Neural progenitor cell (in vitro differentiated cells): ENCODE measurements around the gene DYNC1I2. TPM values are rescaled to one million over a fixed set of nuclear protein-coding genes. Genes with fewer than 3 reads are reported as not detected.

Experiments
- DNase-seq: peaks from one replicate; pipeline ENCODE4 v3.0.0-alpha.2; 2016; ENCODE audit warnings: low spot score
- H2AFZ ChIP-seq: fragments of 200-600 bp; sonication (generic); replicated peaks from 2 replicates; pipeline ENCODE4 v1.6.1; 2016; ENCODE audit warnings: antibody characterized with exemption
- H3F3A ChIP-seq: fragments of 200-600 bp; sonication (generic); 2 replicates; pipeline ENCODE4 v1.6.1; 2016; ENCODE audit warnings: antibody characterized with exemption, low read depth
- H3K27ac ChIP-seq: fragments of 200-600 bp; sonication (generic); 2 replicates; pipeline ENCODE4 v1.5.1; 2016; ENCODE audit warnings: mild to moderate bottlenecking
- H3K27me3 ChIP-seq: fragments of 200-600 bp; sonication (generic); 2 replicates; pipeline ENCODE4 v1.6.1; 2016; ENCODE audit warnings: mild to moderate bottlenecking, moderate library complexity
- H3K36me3 ChIP-seq: fragments of 200-600 bp; sonication (generic); 2 replicates; pipeline ENCODE4 v1.5.1; 2016
- H3K4me1 ChIP-seq: fragments of 200-600 bp; sonication (generic); 2 replicates; pipeline ENCODE4 v1.6.1; 2016; ENCODE audit warnings: mixed run types
- H3K4me2 ChIP-seq: fragments of 200-600 bp; sonication (generic); 2 replicates; pipeline ENCODE4 v1.6.1; 2016
- H3K4me3 ChIP-seq: fragments of 200-600 bp; sonication (generic); 2 replicates; pipeline ENCODE4 v1.5.1; 2016
- H3K79me2 ChIP-seq: fragments of 200-600 bp; sonication (generic); 2 replicates; pipeline ENCODE4 v1.6.1; 2016; ENCODE audit warnings: low read depth
- H3K9ac ChIP-seq: fragments of 200-600 bp; sonication (generic); 2 replicates; pipeline ENCODE4 v1.6.1; 2016
- H3K9me3 ChIP-seq: fragments of 200-600 bp; sonication (generic); 2 replicates; pipeline ENCODE4 v1.5.1; 2016; ENCODE audit warnings: low read depth
- H4K20me1 ChIP-seq: fragments of 200-600 bp; sonication (generic); 2 replicates; pipeline ENCODE4 v1.6.1; 2016; ENCODE audit warnings: low read depth
- H3K27ac Mint-ChIP-seq: 3 replicates; pipeline ENCODE4 v1.8.0; 2021; ENCODE audit warnings: mixed read lengths
- H3K27me3 Mint-ChIP-seq: 2 replicates; pipeline ENCODE4 v1.8.0; 2022; ENCODE audit warnings: low read depth, mild to moderate bottlenecking, inconsistent platforms, moderate library complexity, mixed read lengths; ENCODE audit not compliant: insufficient read depth
- H3K36me3 Mint-ChIP-seq: 3 replicates; pipeline ENCODE4 v1.8.0; 2021; ENCODE audit warnings: mixed read lengths
- H3K4me1 Mint-ChIP-seq: 3 replicates; pipeline ENCODE4 v1.8.0; 2021; ENCODE audit warnings: mixed read lengths
- H3K4me3 Mint-ChIP-seq: 3 replicates; pipeline ENCODE4 v1.8.0; 2021; ENCODE audit warnings: mild to moderate bottlenecking, moderate library complexity, mixed read lengths
- H3K9me3 Mint-ChIP-seq: 3 replicates; pipeline ENCODE4 v1.8.0; 2020; ENCODE audit warnings: mixed read lengths
- EZH2 ChIP-seq: fragments of 200-600 bp; sonication (generic); IDR thresholded peaks from 2 replicates; pipeline ENCODE4 v1.6.1; 2017; ENCODE audit warnings: antibody characterized with exemption, mild to moderate bottlenecking, moderate library complexity
- EZH2phosphoT487 ChIP-seq: fragments of 200-600 bp; sonication (generic); IDR thresholded peaks from 2 replicates; pipeline ENCODE4 v1.6.1; 2017; ENCODE audit warnings: antibody characterized with exemption
- total RNA-seq: library from RNA; depleted of rRNA; stranded (reverse); fragments of >200 nt; gene quantifications from 2 replicates; pipeline ENCODE4 v1.2.3, GENCODE V29; 2015; ENCODE audit warnings: low replicate concordance
- TF ChIP-seq, protein P1 (sequence below): fragments of 200-600 bp; sonication (generic); IDR thresholded peaks from 2 replicates; pipeline ENCODE4 v1.5.1; 2017; ENCODE audit warnings: antibody characterized with exemption, mild to moderate bottlenecking

The DYNC1I2 gene
- total RNA-seq, 1 donor from 2014 or later: 174 TPM

DNA sequence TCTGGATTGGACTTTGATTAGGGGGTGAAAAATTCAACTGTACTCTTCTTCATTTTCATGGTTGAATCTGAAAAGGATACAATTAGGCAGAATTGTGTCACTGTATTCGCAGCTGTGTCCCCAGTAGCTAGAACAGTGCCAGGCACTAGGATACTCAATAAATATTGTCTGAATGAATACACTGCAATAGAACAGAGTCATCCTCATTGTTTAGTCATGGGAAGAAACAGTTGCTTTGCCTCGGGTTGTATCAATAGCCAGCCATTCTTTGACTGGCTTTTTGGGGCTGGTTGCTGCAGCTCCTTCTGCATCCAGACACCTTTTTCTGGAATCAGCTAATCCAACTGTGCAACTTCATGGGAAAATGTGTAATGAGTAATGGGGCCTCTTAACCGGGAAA, 18.1 kb upstream of the DYNC1I2 start:
- H3K27me3 Mint-ChIP-seq: no peaks in the 10 kb centered on the region
- H3K9me3 ChIP-seq: no peaks in the 10 kb centered on the region
- no peak for TF ChIP-seq EZH2
- TF ChIP-seq, protein P1, sequence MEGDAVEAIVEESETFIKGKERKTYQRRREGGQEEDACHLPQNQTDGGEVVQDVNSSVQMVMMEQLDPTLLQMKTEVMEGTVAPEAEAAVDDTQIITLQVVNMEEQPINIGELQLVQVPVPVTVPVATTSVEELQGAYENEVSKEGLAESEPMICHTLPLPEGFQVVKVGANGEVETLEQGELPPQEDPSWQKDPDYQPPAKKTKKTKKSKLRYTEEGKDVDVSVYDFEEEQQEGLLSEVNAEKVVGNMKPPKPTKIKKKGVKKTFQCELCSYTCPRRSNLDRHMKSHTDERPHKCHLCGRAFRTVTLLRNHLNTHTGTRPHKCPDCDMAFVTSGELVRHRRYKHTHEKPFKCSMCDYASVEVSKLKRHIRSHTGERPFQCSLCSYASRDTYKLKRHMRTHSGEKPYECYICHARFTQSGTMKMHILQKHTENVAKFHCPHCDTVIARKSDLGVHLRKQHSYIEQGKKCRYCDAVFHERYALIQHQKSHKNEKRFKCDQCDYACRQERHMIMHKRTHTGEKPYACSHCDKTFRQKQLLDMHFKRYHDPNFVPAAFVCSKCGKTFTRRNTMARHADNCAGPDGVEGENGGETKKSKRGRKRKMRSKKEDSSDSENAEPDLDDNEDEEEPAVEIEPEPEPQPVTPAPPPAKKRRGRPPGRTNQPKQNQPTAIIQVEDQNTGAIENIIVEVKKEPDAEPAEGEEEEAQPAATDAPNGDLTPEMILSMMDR: no peak
- no peak for TF ChIP-seq EZH2phosphoT487
- no peaks in the 10 kb centered on the region for H3K36me3 ChIP-seq
- H3K4me3 Mint-ChIP-seq: no peak overlapping the region
- peaks cover 33% of the 10 kb centered on the region for H3K4me1 ChIP-seq
- peaks cover 16% of the 10 kb centered on the region for H3K4me1 Mint-ChIP-seq
- H2AFZ ChIP-seq: no peak overlapping the region
- peak overlapping the region; percentile 7 for H3K4me2 ChIP-seq
- no peaks in the 10 kb centered on the region for H3K36me3 Mint-ChIP-seq
- DNase-seq: no peak
- no peak overlapping the region for H3K27ac ChIP-seq
- no peaks in the 10 kb centered on the region for H3K9me3 Mint-ChIP-seq
- H3F3A ChIP-seq: no peaks in the 10 kb centered on the region
- H3K27ac Mint-ChIP-seq: no peak overlapping the region
- H3K4me3 ChIP-seq: no peak overlapping the region
- no peaks in the 10 kb centered on the region for H3K27me3 ChIP-seq
- no peaks in the 10 kb centered on the region for H3K79me2 ChIP-seq
- H4K20me1 ChIP-seq: no peaks in the 10 kb centered on the region
- H3K9ac ChIP-seq: no peak overlapping the region

DNA sequence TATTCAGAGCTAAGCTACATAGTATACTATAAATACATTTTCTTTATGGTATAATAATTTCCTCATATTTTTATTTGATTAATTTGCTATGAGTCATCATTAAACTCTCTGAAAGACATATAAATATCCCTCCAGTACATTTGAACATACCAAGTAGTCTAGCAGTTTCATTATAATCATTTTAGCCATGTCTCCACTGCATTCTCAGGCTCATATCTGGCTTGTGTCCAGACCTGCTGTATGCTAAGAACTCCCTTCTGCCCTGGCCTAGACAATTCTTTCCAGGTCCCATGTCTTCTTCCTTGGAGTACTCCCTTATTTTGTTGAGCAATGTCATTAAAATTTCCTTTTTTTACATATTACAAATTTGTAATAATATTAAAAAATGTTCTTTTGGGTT, 16.6 kb upstream of the DYNC1I2 start:
- no peak for DNase-seq
- H3K4me3 ChIP-seq: no peak overlapping the region
- no peaks in the 10 kb centered on the region for H3K9me3 ChIP-seq
- H3K4me1 ChIP-seq: peaks cover 36% of the 10 kb centered on the region
- H3K4me2 ChIP-seq: no peak overlapping the region
- Mint-ChIP-seq H3K27ac (no peak overlapping the region), H3K36me3 (no peaks in the 10 kb centered on the region), H3K4me3 (no peak overlapping the region), H3K27me3 (peaks cover 3% of the 10 kb centered on the region), H3K9me3 (no peaks in the 10 kb centered on the region), H3K4me1 (peaks cover 16% of the 10 kb centered on the region)
- H4K20me1 ChIP-seq: no peaks in the 10 kb centered on the region
- peaks cover 4% of the 10 kb centered on the region for H3F3A ChIP-seq
- H3K9ac ChIP-seq: no peak overlapping the region
- H3K36me3 ChIP-seq: no peaks in the 10 kb centered on the region
- no peak overlapping the region for H2AFZ ChIP-seq
- TF ChIP-seq EZH2 (no peak), EZH2phosphoT487 (no peak)
- TF ChIP-seq, protein P1: no peak
- no peaks in the 10 kb centered on the region for H3K27me3 ChIP-seq
- H3K27ac ChIP-seq: no peak overlapping the region
- no peaks in the 10 kb centered on the region for H3K79me2 ChIP-seq

DNA sequence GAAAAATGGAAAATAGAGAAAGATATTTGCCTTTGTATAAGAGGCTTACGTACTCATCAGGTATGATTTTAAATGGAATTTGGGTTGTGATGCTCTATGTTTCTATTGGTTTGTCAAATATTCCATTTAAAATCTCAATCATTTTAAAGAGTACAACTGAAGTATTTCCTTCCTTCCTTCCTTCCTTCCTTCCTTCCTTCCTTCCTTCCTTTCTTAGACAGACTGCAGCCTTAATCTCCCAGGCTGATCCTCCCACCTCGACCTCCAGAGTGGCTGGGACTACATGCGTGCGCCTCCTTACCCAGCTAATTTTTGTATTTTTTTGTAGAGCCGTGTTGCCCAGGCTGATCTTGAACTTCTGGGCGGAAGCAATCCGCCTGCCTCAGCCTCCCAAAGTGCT, 15.4 kb upstream of the DYNC1I2 start:
- TF ChIP-seq EZH2phosphoT487 (no peak), EZH2 (no peak)
- TF ChIP-seq, protein P1: no peak
- Histone ChIP-seq H3K4me2 (no peak overlapping the region), H3K79me2 (no peaks in the 10 kb centered on the region), H3K36me3 (no peaks in the 10 kb centered on the region), H3K27me3 (no peaks in the 10 kb centered on the region), H3K9ac (no peak overlapping the region), H3F3A (peaks cover 10% of the 10 kb centered on the region), H3K9me3 (no peaks in the 10 kb centered on the region), H3K27ac (no peak overlapping the region), H2AFZ (no peak overlapping the region), H3K4me1 (peaks cover 41% of the 10 kb centered on the region), H4K20me1 (no peaks in the 10 kb centered on the region), H3K4me3 (no peak overlapping the region)
- peaks cover 3% of the 10 kb centered on the region for H3K27me3 Mint-ChIP-seq
- no peak overlapping the region for H3K4me3 Mint-ChIP-seq
- no peak overlapping the region for H3K27ac Mint-ChIP-seq
- peaks cover 16% of the 10 kb centered on the region for H3K4me1 Mint-ChIP-seq
- no peak for DNase-seq
- H3K9me3 Mint-ChIP-seq: no peaks in the 10 kb centered on the region
- H3K36me3 Mint-ChIP-seq: no peaks in the 10 kb centered on the region
